Stimulated activated CD8-positive, alpha-beta memory T cell treated with anti-CD3 and anti-CD28 coated beads, Interleukin-12 subunit alpha, Interleukin-12 subunit beta, amount 100 ng/mL, for 24 hours (primary cell): Measurements from ENCODE around the gene KLHL12.
A peak's percentile ranks its signal among the peaks of the same experiment; 100 is the strongest.

Experiments used
- DNase-seq: peaks from one replicate; pipeline ENCODE4 v3.0.0-alpha.2; 2020; ENCODE audit errors: extremely low read depth

The KLHL12 gene

DNA sequence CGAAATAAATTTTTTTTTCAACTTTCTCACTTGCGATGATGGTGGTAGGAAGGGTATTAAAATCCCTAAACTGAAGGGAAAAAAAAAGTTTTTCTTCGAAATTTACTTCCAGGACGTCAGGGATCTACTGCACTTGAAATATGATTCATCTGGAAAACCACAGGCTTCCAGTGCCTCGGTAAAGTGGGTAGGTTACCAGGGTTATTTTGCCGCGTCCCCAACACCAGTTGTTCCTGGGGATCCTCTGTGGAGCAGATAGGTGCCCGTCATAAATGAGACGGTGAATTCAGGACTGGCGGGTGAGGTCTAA, 38.9 kb downstream of the KLHL12 start:
- DNase-seq: no peak

DNA sequence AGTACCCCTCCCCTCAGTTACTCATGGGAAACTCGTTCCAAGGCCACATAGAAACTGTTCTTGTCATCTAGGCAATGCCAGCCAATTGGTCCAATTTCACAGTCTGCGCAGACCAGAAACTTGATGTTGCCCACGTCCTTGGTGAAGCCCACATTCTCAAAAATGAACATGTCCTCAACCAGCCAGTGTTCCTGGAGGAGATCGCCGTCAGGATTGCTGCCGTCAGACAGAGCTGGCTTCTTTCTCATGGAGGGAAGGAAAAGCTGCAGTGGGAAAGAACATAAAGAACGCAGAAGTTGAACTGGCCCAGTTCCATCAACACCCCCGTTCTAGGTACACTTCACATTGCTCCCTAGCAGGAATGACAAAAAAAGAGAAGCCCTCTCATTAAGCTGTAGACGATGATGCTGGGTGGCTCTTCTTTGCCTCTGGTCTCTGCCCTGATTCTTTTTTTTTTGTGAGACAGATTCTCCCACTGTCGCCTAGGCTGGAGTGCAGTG, 46.0 kb downstream of the KLHL12 start:
- no peak for DNase-seq

DNA sequence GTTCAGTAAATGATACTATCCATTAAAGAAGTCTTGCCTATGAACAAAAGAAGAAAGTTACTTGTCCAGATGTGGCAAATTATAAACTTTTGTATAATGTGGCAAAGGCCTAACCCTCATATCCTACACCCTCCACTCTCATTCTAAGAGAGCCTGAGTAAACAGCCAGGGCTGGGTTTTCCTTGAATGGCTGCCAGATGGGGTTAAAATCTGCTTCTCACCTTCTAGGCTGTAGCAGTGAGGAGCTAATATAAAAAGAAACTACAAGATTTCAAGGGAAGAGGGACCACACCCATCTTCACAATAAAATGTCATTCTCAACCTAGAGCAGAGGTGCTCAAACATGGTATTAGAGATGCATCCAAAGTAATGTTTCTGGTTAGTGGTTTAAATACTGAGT, 47.0 kb downstream of the KLHL12 start:
- DNase-seq: no peak

DNA sequence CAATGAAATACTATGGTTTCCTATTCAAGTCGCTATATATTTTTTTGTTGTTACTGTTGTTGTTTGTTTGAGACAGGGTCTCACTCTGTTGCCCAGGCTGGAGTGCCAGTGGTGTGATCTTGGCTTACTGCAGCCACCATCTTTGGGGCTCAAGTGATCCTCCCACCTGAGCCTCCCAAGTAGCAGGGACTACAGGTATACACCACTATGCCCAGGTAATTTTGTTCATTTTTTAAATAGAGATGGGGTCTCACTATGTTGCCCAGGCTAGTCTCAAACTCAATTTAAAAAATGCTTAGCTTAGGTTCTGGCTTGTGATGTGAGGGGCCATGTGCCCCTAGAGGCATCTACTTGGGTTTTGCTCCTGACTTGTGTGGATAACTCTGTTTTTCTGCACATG, 47.9 kb downstream of the KLHL12 start:
- DNase-seq: no peak

DNA sequence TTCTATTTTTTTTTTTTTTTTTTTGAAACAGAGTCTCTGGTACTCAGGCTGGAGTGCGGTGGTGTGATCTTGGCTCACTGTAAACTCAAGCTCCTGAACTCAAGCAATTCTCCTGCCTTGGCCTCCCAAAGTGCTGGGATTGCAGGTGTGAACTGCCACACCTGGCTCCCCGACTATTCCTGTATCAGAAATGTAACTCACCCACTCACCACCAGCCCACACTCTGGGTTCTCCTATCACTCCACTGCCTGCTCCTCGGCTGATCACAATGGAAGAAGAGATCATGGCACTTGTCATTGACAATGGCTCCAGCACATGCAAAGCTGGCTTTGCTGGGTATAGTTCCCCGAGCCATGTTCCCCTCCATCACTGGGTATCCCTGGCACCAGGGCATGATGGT, 54.0 kb downstream of the KLHL12 start:
- no peak for DNase-seq

DNA sequence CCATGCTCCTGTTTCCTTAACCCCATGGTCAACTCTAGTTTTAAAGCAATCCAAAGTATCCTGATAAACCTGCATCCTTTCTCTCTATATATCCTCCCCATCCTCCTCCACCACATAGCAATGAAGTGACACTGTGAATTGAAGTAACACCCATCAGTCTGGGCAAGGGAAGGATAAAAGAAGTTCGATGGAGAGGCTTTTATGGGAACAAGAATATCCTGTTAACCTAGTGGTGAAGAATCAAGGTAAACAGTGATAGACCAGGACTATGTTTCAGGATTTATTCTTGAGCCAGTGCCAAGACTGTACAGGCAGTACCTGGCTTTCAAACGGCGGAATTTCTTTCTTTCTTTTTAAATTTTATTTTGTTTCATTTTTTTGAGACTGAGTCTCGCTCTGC, 55.7 kb downstream of the KLHL12 start:
- no peak for DNase-seq

DNA sequence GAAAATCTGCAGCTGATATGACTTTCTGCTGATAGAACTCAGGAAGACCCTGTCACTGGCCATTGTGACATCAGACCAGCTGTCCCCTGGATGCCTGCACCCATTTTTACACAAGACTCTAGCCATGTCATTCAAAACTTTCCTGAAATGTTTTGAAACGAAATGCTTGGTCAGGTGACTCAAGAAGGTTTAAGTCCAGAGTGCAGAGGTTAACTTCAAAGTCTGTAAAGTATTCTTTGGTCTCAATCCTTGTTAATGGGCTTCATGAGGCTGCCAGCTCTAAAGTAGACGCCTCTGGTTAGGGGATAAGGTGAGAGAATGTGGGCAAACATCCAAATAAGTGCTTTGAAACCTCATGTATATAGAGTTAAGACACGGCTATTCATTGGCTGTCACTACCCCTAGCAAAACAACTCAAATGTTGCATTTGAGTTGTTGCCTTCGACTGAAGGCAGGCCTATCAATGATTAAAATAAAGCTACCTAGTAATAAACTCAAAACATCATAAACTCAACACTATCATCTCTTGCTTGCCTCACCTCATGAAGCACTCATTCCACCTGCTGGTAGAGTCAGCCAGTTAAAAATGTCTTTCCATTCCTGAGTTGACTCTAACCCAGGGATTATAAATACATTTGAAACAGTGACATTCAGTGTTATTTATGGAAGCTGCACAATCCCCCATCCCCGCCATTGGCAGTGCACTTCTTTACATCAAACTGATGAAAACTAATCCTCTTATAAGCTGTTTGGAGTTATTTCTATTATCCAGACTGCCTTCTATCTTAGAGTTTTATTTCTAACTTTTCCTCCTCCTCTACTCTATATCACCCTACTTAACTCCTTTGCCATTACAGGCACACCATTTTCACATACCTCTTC, 64.1 kb downstream of the KLHL12 start:
- DNase-seq: no peak

DNA sequence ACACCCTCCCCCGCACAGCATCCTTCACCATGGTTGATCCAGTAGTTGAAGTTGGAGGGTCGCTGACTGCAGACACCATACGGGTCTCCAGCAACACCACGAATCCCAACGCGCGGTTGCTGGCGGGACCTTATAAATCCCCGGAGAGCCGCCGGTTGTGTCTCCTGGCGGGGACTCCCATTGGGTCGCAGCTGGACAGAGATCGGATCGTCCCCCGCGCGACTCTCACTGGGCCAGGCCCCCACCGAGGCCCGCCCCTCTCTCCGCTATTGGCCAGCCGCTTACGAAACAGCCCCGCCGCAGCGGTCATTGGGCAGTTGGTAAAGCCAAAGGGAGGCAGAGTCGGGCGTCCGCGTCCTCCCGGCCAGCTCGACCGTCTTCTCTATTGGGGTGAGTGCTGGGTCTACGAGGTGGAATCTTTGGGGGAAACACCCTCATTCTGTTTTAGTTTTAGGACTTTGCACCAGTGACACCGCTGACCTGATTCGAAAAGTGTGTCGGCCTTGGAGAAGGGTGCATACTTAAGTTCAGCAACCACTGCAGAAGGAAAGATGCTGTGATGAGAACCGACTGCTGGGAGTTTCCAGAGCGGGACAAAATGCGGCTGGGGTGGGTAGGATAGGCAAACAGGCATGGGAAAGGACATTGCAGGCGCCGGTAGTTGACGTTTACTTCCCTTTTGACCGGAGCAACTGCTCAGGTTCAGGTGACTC, 65.5 kb downstream of the KLHL12 start:
- peak; percentile 3 for DNase-seq

DNA sequence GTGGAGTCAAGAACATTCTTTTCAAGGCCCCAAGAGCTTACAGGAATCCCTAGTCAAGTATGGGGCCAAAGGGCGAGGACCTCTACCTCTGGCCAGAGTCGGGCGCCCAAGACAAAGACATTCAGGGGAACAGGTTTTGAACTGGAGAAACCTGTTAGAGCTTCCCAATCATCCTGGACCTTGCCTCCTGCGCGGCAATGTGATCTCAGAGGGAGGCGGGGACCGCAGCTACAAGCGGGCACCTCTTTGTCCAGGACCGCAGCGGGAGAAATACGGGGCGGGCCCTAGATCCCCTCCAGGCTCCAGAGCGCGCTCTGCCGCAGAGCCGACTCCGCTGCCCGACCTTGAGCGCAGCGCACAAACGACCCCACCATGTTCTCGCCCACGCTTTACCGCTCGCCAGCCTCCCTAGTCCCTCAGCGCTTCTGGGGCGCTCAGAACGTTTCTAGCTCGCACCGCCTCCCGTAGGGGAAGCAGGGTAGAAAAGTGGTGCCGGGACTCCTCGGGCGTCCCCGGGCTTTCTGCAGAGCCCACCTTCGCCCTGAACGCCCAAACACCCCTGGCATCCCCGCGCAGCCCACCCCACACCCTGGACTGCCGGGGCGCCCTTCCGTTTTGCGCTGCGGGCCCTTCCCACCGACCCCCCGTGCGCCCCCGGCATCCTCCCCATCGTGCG, 66.2 kb downstream of the KLHL12 start:
- no peak for DNase-seq

DNA sequence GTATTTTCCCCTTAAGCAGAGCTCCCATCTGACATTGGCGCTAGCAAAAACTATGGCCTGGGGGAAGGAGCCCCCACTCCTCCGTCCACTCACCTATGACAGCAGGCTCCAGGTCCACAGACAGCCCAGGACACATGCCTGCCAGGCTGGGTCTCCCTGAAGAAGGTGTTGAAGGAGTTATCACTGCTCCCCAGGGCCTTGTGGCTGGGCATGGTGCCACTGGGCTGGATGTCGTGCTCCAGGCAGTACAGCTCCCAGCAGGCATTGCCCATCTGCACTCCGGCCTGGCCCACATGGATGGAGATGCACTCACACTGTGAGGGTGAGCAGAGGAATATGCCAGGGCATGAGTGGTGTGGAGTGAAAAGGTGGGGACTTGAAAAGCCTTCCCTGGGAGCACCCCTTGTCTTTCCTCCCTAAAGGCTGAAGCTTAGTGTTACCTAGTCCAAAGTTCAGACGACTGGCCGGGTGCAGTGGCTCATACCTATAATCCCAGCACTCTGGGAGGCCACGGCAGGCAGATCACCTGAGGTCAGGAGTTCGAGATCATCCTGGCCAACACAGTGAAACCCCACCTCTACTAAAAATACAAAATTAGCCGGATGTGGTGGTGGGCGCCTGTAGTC, 68.1 kb downstream of the KLHL12 start:
- DNase-seq: no peak

DNA sequence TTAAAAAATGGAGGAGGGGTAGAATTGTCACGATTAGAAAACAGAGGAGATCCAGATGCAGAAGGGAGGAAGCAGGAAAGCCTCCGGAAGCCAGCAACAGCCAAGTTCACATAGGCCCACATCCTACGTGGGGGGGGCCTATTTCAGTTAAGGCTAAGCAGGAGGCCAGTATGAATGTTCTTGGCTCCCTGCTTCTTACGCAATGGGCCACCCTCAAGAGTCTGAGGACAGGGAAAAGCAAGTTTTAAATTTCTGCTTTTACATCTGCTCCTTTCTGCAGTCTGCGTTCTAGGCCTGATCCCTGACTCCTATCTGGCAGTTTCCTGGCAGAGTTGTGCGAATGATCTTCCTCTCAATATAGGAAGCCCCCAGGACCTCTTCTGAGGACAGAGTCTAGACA, 68.7 kb downstream of the KLHL12 start:
- DNase-seq: no peak

DNA sequence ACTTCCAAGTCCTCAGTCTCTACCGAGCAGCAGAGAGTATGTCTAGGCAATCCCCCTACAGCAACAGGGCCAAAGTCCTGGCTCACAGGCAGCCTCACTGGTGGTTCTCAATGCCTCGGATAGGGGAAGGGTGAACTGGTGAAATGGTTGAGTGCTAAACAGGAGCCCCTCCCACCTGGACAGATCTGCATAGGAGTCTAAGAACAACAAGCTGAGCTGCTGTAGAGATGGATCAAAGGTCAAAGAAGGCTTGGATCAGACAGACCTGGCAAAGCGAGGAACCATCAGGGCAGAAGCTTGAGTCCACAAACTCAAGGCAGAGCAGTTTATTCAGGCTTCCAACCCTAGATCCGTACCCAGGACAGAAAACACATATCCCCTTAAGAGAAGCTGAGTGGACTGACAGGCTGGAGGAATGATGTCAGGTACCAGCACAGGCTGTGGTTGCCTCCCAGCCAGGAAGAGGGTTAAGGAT, 69.9 kb downstream of the KLHL12 start:
- no peak for DNase-seq

DNA sequence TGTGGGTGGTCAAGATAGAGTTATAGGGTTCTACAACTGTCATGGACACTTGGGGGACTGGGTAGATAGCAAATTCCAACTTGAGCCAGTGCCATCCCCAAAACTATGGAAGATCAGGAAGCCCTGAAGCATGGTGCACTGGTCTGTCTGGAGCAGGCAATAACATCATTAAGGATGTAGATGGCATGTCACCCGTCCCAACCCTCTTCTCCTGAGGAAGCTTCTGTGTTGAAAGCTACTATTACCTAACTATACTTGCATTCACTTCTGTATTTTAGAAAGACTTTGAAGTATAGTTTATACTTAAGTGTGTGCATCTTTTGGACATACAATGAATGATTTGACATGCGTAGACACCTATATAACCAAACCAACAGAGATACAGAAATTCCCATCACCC, 71.0 kb downstream of the KLHL12 start:
- DNase-seq: no peak

DNA sequence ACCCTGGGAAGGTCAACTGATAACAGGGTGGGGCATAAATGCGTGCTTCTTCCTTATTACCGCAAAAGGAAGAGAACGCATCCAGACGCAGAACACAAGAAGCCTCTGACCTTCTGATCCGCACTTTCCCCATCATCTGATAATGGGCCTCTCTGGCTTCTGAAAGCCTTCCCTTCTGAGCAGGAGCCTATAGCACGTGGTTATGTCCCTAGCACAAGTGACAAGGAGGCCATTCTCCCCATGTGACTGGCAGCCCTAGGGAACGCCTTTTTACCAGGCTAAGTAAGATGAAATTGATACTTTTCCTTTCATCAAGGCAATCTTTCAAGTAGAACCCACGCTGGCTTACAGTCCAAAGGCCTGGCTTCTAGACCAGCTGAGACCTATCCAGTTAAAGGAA, 72.2 kb downstream of the KLHL12 start:
- DNase-seq: no peak

DNA sequence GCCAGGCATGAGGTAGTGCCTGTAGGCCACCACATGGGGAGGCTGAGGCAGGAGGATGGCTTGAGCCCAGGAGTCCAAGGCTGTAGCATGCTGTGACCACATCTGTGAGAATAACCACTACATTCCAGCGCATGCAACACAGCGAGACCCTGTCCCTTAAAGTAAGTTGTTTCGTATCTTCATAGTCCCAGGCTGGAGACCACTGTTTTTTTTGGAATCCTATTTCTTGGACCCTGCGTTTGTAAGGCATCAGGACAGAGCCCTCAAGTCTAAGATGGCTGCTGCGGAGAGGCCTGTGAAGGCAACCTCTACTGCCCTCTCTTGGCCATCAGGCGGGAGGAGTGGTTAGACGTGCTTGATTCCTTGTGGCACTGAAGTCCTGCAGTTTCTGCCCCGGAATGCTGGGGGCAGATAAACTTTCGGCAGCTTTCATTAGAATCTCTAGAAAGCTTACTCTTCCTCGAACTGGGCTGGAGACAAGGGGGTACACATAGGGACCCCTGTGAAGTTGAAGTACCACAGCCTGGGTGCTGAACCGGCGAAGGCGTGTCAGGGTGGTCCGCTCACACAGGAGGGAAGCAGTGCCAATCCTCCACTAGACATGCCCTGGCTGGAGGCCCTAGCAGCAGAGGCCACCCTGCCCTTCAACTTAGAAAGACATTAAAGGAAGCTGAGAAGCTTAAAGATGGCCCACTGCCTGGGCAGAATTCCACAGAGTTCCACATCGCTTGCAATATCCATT, 74.7 kb downstream of the KLHL12 start:
- no peak for DNase-seq

DNA sequence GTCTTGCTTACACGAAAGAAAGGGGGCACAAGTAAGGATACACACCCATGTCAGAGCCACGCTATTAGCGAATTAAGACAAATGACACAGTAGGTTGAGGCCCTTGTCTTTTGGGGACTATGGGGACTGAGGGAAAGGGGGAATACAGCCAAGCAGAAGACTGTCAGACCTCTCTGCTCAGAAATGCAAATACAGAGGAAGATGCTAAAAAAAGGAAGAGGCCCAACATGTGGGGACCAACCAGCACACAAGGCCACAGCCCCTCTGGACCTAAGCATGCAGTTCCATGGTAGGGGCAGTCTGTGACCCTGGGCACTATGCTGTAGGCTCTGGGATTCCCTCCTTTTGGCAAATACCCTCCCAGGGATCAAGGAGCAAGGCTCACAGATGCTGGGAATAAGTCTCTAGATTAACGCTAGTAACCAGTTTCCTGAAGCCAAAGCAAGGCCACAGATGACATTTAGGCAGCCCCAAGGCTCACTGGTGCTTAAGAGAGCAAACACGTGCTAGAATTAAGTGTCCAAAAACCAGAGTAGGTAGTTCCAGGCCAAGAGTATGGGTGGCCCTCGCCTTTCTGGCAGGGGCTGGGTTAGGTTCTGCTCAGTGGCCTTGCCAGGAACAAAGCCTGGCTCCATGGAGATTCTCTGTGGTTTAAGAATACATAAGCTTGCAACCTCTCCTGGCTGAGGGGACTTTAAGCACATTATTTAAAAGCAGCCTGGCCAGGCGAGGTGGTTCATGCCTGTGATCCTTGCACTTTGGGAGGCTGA, 76.3 kb downstream of the KLHL12 start:
- DNase-seq: no peak

DNA sequence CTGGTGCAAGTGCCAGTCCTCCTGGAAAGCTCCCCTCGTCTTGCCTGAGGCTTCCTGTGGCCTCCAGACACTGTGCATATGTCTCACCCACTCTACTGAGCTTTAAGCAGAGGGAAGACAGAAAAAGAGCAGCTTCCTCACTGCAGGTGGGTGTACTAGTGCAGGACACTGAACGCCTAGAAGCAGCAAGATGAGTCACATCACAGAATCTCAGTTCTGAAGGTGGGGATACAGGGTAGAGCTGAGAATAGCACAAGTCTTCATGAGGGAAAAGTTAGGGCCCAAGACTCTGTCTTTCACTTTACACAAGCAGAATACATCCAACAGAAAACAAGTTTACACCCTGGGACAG, 78.9 kb downstream of the KLHL12 start:
- no peak for DNase-seq

DNA sequence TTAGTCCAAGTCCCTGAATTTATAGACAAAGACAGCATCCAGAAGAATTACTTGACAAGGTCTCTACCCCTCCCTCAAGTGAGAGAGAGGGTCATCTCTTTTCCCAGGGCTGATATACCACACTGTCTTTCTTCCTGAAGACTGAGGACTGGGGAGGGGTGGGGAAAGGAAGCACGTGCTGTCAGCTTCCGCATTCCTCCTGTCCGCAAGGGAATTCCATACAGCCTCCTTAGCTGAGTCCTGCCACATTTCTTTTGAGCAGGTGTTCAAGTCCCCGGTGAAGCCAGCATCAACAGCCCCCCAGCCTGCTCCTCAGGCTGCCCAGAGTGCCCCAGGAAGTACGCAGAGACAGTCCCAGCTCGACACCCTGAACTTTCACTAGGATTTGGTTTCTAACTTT, 82.1 kb downstream of the KLHL12 start:
- no peak for DNase-seq

DNA sequence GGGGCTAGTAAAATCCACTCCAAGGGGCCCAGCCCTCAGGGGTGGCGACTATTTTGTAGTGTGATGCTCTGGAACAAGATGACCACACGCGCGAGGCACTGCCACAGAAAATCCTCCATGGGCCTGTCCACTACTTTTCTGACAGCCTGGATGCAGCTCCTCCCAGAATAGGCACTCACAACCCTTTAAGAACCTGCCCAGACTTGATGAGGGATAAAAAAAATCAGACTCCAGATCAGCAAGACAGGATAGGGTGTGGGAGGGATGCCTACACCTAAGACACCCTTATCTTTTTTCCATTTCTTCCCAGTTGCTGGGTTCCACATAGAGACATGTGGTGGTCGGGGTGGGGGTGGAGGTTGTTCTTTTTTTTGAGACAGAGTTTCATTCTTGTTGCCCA, 82.8 kb downstream of the KLHL12 start:
- no peak for DNase-seq

DNA sequence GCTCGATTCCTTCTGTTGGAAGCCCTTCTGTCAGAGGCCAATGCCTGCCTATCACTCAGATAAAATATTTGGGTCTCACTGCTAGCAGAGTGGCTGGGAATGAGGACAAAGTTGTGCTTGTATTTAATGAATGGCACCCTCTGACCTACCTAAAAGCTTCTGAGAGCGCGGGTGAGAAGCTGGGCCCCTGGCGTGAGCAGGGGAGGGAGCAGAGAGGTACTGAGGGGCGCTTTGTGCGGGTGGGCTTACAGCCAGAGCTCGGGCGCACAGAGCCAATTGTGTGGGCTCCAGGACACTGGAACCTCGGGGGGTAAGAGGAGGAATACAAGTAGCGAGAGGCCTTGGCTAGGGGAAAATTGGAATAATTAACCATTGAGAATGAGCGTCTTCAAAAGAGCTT, 84.0 kb downstream of the KLHL12 start:
- no peak for DNase-seq
